Activated CD4-positive, alpha-beta T cell treated with anti-CD3 and anti-CD28 coated beads, Interleukin-2, amount 50 U/mL, for 16 hours (primary cell): ENCODE results near the gene SCOC.

Experiments
- DNase-seq: peaks from one replicate; pipeline ENCODE4 v3.0.0-alpha.2; 2020

Gene SCOC

DNA sequence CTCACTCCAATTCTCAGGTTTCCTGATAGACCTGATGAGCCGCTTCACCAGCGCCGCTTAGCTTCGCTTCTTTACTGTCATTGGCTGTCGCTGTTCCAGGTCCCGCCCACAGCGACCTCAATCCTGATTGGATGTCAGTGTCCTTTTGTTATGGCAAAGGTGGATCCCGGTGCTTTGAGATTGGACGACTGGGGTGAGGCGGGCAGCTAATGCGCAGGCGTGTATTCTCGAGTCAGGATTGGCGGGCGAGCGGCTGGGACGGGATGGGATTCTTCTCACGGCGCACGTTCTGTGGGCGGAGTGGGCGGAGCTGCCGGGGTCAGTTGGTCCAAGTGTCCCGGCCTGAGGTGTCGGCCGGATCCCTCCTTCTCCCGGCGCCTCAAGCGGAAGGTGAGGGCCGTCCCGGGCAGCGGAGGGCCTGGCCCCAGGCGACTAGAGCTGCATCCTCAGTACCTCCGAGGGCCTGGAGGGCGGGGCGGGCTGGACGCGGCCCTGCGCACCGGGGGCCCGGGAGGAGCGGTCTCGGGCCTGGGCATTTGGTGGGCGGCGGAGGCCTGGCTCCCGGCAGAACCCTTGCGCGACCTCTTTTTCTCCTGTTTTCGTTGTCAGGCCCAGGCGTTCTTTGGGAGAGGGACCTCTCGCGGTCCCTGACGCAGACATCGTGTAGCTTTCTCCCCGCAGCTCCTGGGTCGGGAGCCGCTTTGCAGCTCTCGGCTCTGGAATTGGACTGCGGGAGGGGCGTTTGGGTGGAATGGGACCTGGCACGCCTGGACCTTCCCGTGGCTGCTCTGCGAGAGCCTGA lies at the start of gene SCOC:
Gene SCOC, plus strand, starts transcription at position 319 of the 802 bp plus-strand sequence. CDS start 5,525 bp downstream, outside the sequence.
- DNase-seq, result peak; percentile 99

DNA sequence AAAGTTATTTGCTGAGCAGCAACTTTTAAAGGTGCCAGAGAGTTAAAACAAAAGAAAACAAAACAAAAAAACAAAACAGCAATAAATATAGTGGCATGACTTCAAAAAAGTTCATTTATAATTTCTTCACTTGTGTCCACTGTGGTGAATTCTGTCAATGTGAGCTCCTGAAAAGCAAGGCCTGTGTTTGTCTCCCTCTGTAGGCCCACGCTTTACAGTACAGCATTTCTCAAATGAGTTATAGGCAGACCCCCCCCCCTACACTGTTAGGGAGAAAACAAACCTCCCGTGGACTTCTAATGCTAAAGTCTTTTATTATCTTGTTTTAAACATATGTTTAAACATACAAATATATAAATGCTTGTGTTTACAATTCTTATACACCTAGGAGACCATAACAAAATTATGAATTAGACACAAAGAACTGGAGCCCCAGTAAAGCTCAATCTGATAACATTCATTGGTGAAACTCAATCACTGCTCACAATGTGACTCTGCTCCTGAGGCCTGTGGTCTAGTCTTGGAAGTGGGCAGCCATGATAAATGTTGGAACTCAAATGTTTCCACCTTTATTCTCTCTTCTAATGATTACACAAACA lies 47.0 kb upstream of the SCOC start:
- no peak for DNase-seq

DNA sequence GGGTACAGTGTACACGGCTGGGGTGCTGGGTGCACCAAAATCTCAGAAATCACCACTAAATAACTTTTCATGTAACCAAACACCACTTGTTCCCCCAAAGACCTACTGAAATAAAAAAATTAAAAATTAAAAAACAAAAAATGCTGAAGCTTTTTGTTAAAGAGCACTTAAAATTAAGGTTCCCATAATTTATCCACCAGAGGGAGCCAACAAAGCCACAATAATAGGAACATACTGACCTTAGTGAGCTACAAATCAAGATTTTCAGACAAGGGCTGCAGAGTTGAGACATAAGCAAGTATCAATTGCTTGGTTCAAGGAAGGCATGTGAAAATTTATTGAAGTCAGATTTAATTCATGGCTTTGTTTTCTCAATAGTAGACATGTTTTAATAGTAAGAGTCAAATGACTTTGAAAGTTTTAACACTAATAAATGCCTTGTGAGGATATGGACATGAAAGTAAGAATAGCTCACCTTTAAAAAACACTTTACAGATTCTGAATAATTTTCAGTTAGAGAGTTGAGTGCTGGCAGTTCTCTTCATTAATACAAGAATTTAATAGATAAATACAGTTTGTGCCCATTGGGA lies 43.0 kb upstream of the SCOC start:
- DNase-seq, result peak; percentile 4

- DNase-seq, result no peak
Observed at GRCh38 chr4:140331245-140331644, 42.2 kb upstream of the SCOC start.

DNA sequence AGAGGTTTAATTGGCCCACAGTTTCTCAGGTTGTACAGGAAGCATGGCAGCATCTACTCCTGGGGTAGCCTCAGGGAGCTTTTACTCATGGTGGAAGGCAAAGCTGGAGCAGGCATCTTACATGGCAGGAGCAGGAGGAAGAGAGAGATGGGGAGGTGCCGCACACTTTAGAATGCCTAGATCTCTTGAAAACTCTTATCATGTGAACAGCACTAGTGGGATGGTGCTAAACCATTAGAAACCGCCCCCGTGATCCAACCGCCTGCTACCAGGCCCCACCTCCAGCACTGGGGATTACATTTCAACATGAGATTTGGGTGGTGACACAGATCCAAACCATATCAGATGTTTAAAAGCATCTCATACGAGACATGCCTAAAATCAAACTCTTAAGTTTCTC lies 41.6 kb upstream of the SCOC start:
- no peak for DNase-seq

DNA sequence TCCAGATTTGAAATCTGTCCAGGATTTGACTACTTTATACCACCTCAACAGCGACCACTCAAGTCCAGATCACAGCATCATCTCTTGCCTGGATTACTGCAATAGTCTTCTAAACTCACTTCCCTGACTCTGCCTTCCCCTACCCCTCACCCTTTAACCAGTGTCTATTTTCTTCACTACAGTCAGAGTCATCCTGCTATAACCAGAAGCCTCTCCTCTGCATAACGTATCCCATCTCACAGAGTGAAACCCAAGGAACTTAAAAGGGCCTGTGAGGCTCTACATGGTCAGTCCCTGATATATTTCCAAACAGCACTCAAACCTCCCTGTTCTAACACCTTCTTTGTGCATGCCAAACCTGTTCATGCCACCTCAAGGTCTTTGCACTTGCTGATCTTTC lies 40.7 kb upstream of the SCOC start:
- no peak for DNase-seq

GRCh38 chr4:140333523-140333922 lies 39.9 kb upstream of the SCOC start:
- no peak for DNase-seq

- DNase-seq, result no peak
Observed at GRCh38 chr4:140335076-140335475, 38.4 kb upstream of the SCOC start.

- no peak for DNase-seq
Observed at GRCh38 chr4:140336730-140337129, 36.7 kb upstream of the SCOC start.

GRCh38 chr4:140342620-140343019 lies 30.8 kb upstream of the SCOC start:
- no peak for DNase-seq

DNA sequence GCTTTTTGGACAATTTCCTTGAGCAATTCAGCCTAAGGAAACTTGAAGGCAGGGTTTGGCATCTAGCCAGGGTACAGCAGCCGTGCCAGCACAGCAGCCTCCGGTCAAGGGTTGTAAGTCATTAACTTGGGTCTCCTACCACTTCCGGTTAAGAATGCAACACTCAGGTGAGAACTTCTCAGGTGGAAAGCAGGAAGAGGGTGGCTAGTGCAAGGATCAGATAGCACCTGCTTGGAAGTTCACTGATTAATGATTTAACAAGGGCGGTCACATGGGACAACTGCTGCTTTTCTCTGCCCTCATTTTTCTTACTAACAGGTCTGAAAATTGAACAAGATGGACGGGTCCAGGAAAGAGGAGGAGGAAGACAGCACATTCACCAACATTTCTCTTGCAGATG lies 30.1 kb upstream of the SCOC start:
- DNase-seq, result no peak

DNA sequence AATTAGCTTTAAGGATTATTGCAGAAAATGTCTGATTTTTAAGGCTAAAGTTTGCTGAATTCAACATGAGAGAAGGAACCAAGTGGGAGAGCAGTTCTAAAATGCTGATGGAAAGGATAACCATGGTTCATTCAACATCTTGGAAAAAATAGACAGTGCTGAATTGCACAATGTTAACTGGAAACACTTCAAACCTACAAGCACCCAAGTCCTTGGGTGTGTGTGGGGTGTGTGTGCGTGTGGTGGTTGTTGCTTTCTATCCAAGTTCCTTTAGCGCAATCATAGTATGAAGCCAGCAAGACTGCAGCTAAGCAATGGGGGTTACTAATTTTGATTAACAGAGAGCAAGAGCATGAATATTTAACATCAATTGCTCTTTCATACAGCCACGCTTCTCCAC lies 29.3 kb upstream of the SCOC start:
- DNase-seq, result no peak

DNA sequence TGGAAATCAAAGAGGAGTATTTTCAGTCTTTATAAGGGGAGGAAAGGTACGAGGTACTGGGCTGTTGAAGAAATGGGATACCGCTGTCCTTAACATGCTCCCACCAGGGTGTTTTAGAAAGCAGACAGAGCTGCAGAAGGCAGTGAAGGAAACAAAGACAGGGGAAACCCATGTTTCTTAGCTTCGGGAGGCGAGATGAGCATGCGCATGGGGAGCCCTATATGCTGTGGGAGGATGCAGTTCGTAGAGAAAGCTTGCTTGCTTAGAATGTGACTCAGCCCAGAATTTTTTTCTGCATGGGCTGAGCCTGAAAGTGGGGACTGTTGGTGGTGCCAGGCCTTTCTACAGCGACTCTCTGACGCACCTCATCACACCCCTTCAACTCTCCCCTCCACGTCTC lies 28.8 kb upstream of the SCOC start:
- DNase-seq, result no peak

DNA sequence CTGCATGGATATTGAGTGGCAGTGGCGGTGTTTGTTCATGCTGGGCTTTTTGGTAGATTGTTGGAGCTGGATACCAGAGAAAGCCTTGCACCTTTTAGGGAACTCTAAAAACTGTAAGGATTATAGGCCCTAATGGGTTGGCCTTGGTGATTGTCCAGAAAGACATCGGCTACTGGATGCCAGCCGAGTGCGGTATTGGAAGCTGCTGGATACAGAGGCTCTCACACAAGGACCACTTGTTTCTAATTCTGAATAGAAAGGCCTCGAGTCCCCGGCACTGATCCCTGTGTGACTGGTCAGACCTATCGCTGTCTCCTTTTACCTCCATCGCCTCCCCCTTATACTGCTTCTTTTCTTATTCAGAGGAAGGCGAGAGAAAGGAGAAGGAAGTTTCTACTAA lies 27.3 kb upstream of the SCOC start:
- DNase-seq, result no peak

GRCh38 chr4:140349816-140350215 lies 23.6 kb upstream of the SCOC start:
- no peak for DNase-seq

DNA sequence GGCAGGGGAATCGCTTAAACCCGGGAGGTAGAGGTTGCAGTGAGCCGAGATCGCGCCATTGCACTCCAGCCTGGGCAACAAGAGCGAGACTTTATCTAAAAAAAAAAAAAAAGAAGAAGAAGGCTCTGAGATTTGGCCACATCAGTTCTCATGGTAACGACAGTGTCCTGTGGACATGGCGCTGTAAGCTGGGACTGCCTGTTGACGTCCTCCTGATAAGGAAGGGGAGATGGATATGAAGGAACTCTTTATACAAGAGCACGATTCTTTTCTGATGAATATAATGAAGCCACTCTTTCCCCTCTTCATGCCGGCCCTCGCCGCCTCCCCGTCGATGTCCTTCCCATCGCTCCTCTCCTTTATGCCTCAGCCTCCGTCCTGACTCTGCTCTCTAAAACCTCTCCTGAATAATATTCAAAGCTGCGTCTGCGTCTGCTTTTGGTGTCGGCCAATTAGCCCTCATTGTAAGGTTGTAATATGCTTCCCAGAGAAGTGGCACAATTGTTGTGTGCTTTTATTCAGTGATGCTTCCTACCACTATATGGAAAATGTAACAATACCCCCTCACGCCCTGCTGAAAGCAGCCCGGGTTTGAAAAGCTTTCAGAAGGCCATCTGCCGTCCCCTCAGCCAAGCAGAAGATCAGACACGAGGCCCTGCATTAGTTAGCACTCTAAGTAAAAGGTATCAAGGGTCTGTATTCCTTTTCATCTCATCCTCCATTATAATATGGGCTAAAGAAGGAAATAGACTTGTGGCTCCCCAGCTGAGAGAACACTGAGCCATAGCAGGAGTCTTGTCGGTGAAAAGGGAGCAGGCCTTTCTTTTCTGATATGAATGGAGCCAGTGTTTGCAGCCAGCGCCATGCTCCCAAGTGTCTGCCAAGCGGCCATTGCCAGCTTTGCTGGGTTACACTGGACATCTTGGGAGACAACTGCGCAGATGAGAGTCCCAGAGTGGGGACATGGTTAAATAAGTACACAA lies 22.1 kb upstream of the SCOC start:
- no peak for DNase-seq

DNA sequence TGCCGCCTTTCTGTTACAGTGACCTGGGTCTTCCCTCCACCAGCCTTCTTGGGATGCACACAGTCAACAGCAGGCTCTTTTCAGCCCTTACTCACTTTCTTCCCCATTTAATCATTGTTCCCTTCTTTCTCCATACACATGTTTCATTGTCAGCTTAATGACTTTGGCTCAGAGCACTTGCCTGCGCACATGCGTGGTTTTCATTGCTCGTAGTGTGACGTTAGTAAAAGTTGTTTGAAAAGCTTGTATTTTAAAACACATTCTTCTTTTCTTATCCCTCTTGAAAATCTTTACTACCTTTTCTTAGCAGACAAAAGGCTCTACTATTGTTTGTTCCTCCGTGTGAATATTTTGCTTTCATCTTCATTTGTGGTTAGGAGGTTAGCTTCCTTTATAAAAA lies 19.7 kb upstream of the SCOC start:
- no peak for DNase-seq

- DNase-seq, result no peak
Observed at GRCh38 chr4:140355288-140355687, 18.2 kb upstream of the SCOC start.

- DNase-seq, result no peak
Observed at GRCh38 chr4:140357868-140358267, 15.6 kb upstream of the SCOC start.

DNA sequence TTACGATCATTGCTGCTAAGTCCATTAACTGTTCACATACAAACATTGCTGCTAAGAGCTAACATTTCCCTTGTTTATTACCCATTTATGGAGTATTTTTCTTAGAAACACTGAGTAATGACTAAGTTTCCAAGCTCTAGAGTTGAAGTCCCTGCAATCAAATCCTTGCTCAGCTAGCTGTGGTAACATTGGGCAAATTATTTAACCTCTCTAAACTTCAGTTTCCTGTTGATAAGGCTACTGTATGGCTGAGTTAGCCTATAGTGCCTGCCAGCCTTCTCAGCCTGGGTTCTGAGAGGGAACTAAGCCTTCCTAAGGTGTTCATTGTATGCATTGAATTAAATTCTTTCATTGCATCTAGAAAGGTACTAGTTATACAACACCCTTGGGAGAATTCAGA lies 15.2 kb upstream of the SCOC start:
- DNase-seq, result no peak

DNA sequence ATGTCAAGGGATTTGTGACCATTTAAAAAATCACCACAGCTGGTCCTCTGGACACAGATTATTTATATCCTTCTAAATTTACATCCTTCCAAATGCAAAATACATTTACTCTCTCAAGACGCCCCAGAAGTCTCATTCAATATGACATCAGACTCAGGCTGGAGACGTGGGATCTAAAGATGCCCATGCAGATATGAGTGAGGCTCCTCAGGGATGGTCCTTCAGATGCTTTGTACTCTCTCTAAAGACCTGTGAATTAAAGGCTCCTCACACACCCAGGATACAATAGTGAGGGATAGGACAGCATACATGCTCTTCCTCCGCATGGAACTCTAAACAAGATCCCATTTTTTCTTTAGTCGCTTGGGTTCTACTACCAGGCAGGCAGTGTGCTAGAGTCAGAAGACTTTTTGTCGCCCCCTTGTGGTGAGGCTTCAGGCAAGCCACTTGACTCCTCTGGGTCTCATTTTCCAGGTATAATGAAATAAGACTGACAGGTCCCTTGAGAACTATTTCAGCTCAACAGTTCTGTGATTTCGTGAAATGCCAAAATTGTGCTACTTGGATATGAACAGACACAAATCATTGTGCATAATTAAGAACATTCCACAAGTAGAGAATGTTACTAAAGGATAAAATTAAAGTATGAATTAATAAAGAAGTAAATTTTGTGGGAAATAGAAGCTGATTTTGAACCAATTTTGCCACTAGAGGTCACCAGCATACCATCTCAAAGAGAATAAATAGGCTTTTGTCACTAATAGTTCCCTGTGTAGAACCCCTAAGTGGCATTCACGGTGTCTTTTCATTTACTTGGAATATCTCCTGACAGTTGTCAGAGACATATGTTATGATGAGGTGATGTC lies 13.7 kb upstream of the SCOC start:
- DNase-seq, result peak; percentile 79

- DNase-seq, result no peak
Observed at GRCh38 chr4:140361099-140361498, 12.3 kb upstream of the SCOC start.
